HepG2 (cell line): Measurements from ENCODE around the gene SPG7. TPM values are rescaled to one million over a fixed set of nuclear protein-coding genes. Genes with fewer than 3 reads are reported as not detected.

Experiments
- BCL6 ChIP-seq: IDR thresholded peaks from 2 replicates; pipeline ENCODE4 v1.6.1; 2016; ENCODE audit warnings: missing genetic modification reagents, missing compliant biosample characterization
- BORCS8-MEF2B ChIP-seq: sonication (generic); formaldehyde crosslinking; IDR thresholded peaks from 2 replicates; pipeline ENCODE4 v1.8.0; 2022; ENCODE audit warnings: mild to moderate bottlenecking, missing genetic modification reagents
- EEA1 ChIP-seq: sonication (generic); formaldehyde crosslinking; IDR thresholded peaks from 2 replicates; pipeline ENCODE4 v1.5.1; 2020; ENCODE audit warnings: mild to moderate bottlenecking, missing genetic modification reagents, borderline replicate concordance
- KLF13 ChIP-seq: sonication (generic); formaldehyde crosslinking; IDR thresholded peaks from 2 replicates; pipeline ENCODE4 v1.4.0; 2020; ENCODE audit warnings: mild to moderate bottlenecking, missing genetic modification reagents
- MATR3 ChIP-seq: sonication (generic); formaldehyde crosslinking; IDR thresholded peaks from 2 replicates; pipeline ENCODE4 v1.4.0; 2020; ENCODE audit warnings: missing genetic modification reagents
- PATZ1 ChIP-seq: sonication (generic); formaldehyde crosslinking; IDR thresholded peaks from 2 replicates; pipeline ENCODE4 v1.4.0; 2020; ENCODE audit warnings: missing genetic modification reagents
- PTBP1 ChIP-seq: fragments of 200-400 bp; formaldehyde crosslinking; IDR thresholded peaks from 2 replicates; pipeline ENCODE4 v1.6.1; 2018; ENCODE audit warnings: low read length, low read depth; ENCODE audit not compliant: poor library complexity, severe bottlenecking
- SMARCE1 ChIP-seq: fragments of 450-650 bp; IDR thresholded peaks from 2 replicates; pipeline ENCODE4 v1.6.1; 2017; ENCODE audit warnings: borderline replicate concordance
- SP2 ChIP-seq: sonication (generic); formaldehyde crosslinking; IDR thresholded peaks from 2 replicates; pipeline ENCODE4 v1.5.1; 2020; ENCODE audit warnings: mild to moderate bottlenecking, missing genetic modification reagents
- U2AF1 ChIP-seq: fragments of 200-400 bp; formaldehyde crosslinking; optimal IDR thresholded peaks from 2 replicates; pipeline ENCODE3; 2017; ENCODE audit warnings: mild to moderate bottlenecking, low read depth, low read length
- XBP1 ChIP-seq: sonication (generic); formaldehyde crosslinking; IDR thresholded peaks from 2 replicates; pipeline ENCODE4 v1.5.0; 2020; ENCODE audit warnings: missing genetic modification reagents
- YEATS4 ChIP-seq: sonication (generic); formaldehyde crosslinking; IDR thresholded peaks from 2 replicates; pipeline ENCODE4 v1.4.0; 2020; ENCODE audit warnings: missing genetic modification reagents, borderline replicate concordance
- ZEB1 ChIP-seq: IDR thresholded peaks from 2 replicates; pipeline ENCODE4 v1.6.1; 2012; ENCODE audit warnings: mild to moderate bottlenecking, low read depth, inconsistent platforms; ENCODE audit not compliant: insufficient replicate concordance
- ZFX ChIP-seq: sonication (generic); formaldehyde crosslinking; IDR thresholded peaks from 2 replicates; pipeline ENCODE4 v1.4.0; 2020; ENCODE audit warnings: mild to moderate bottlenecking, low read depth, missing genetic modification reagents, moderate library complexity
- ZNF460 ChIP-seq: sonication (generic); formaldehyde crosslinking; IDR thresholded peaks from 2 replicates; pipeline ENCODE4 v1.5.1; 2020; ENCODE audit warnings: missing genetic modification reagents, mild to moderate bottlenecking, borderline replicate concordance
- ZNF776 ChIP-seq: sonication (generic); formaldehyde crosslinking; IDR thresholded peaks from 2 replicates; pipeline ENCODE4 v1.4.0; 2020; ENCODE audit warnings: mild to moderate bottlenecking, missing genetic modification reagents
- polyA plus RNA-seq, 8 experiments: library from polyadenylated mRNA; depleted of rRNA in 3 of 8; stranded (reverse) in 7 of 8; unstranded in 1 of 8; fragments of >200 nt; fragmentation: Illumina TruSeq in 4 of 8; extraction: Trizol in 4 of 8; gene quantifications; 2 replicates each; pipeline versions ENCODE4 v1.2.1 to v1.2.3, GENCODE V29; 2011 to 2016; ENCODE audit warnings: low read depth in 4 of 8, missing spikeins in 1 of 8, mixed read lengths in 1 of 8; ENCODE audit not compliant: insufficient read depth in 1 of 8
- total RNA-seq, 5 experiments: library from RNA; depleted of rRNA; stranded (reverse); fragments of >200 nt; fragmentation: Illumina TruSeq; extraction: Trizol; gene quantifications; 2 replicates each; pipeline ENCODE4 v1.2.3, GENCODE V29; 2016; ENCODE audit warnings: low read depth in 1 of 5
- TF ChIP-seq, protein P1 (sequence below): sonication (generic); formaldehyde crosslinking; IDR thresholded peaks from 2 replicates; pipeline ENCODE4 v1.5.0; 2020; ENCODE audit warnings: mild to moderate bottlenecking, missing genetic modification reagents, borderline replicate concordance
- TF ChIP-seq, protein P2 (sequence below): sonication (generic); formaldehyde crosslinking; IDR thresholded peaks from 2 replicates; pipeline ENCODE4 v1.4.0; 2020; ENCODE audit warnings: mild to moderate bottlenecking, missing genetic modification reagents

SPG7 gene
- total and polyA plus RNA-seq, 2 of the 13 experiments (the other 11 are each of a cell fraction or from before 2014, with no cell fraction given): 66.0 to 136 TPM

DNA sequence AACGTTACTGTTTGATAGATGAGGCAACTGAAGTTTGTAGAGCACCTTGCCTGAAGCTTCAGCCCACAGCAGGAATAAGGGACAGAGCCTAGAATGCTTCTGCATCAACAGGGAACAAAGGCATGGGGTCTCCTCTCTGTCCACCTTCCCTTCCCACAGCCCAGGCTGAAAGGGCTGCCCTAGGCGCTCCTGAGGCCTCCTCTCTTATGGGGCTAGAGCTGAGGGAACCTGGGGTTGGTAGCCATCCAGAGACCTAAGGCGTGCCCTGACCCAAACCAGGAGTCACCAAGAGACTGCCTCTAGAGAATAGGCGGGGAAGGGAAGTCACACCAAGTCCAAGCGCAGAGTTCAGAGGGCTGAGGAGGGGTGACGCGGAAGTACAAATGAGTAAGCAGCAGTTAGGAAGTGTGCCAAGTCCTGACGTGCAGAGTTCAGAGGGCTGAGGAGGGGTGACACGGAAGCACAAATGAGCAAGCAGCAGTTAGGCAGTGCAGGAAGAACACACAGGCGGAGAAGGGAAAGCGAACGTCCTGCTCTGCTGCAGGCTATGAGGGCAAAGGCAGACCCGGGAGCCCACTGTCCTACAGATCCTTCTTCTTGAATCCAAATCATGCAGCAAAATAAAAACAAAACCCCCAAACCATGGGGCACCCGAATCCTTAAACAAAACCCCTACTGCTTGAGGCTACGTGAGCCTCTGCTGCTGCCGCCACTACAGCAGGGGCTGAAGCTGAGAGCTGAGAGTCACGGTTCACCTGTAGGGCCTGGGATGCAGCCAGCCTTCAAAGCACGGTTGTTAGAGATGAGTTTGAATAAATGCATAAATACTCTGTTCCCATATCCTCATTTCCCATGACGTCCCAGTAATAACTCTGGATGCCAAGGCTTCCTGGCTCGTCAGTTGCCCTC, 2.7 kb upstream of the SPG7 start (continued):
- TF ChIP-seq, protein P1, sequence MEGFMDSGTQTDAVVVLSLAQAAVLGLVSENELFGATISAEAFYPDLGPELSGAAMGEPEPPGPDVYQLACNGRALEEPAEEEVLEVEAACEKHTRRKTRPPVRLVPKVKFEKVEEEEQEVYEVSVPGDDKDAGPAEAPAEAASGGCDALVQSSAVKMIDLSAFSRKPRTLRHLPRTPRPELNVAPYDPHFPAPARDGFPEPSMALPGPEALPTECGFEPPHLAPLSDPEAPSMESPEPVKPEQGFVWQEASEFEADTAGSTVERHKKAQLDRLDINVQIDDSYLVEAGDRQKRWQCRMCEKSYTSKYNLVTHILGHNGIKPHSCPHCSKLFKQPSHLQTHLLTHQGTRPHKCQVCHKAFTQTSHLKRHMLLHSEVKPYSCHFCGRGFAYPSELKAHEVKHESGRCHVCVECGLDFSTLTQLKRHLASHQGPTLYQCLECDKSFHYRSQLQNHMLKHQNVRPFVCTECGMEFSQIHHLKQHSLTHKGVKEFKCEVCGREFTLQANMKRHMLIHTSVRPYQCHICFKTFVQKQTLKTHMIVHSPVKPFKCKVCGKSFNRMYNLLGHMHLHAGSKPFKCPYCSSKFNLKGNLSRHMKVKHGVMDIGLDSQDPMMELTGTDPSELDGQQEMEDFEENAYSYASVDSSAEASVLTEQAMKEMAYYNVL: peak; percentile 84; the same call in 1 of the 2 replicates
- no peak for TF ChIP-seq KLF13
- TF ChIP-seq EEA1 (CRISPR knock-in tag): no peak
- TF ChIP-seq XBP1: no peak
- TF ChIP-seq ZFX: peak; percentile 89
- TF ChIP-seq BORCS8-MEF2B (CRISPR knock-in tag): peak; percentile 88; the same call in 1 of the 2 replicates
- no peak for TF ChIP-seq ZEB1
- TF ChIP-seq U2AF1: no peak
- TF ChIP-seq PTBP1: no peak
- TF ChIP-seq MATR3 (CRISPR knock-in tag): no peak
- peak; percentile 80; the same call in 1 of the 2 replicates for TF ChIP-seq BCL6 (CRISPR knock-in tag)
- TF ChIP-seq, protein P2, sequence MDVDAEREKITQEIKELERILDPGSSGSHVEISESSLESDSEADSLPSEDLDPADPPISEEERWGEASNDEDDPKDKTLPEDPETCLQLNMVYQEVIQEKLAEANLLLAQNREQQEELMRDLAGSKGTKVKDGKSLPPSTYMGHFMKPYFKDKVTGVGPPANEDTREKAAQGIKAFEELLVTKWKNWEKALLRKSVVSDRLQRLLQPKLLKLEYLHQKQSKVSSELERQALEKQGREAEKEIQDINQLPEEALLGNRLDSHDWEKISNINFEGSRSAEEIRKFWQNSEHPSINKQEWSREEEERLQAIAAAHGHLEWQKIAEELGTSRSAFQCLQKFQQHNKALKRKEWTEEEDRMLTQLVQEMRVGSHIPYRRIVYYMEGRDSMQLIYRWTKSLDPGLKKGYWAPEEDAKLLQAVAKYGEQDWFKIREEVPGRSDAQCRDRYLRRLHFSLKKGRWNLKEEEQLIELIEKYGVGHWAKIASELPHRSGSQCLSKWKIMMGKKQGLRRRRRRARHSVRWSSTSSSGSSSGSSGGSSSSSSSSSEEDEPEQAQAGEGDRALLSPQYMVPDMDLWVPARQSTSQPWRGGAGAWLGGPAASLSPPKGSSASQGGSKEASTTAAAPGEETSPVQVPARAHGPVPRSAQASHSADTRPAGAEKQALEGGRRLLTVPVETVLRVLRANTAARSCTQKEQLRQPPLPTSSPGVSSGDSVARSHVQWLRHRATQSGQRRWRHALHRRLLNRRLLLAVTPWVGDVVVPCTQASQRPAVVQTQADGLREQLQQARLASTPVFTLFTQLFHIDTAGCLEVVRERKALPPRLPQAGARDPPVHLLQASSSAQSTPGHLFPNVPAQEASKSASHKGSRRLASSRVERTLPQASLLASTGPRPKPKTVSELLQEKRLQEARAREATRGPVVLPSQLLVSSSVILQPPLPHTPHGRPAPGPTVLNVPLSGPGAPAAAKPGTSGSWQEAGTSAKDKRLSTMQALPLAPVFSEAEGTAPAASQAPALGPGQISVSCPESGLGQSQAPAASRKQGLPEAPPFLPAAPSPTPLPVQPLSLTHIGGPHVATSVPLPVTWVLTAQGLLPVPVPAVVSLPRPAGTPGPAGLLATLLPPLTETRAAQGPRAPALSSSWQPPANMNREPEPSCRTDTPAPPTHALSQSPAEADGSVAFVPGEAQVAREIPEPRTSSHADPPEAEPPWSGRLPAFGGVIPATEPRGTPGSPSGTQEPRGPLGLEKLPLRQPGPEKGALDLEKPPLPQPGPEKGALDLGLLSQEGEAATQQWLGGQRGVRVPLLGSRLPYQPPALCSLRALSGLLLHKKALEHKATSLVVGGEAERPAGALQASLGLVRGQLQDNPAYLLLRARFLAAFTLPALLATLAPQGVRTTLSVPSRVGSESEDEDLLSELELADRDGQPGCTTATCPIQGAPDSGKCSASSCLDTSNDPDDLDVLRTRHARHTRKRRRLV (CRISPR knock-in tag): peak; percentile 40; the same call in 1 of the 2 replicates
- no peak for TF ChIP-seq SP2
- peak; percentile 73 for TF ChIP-seq PATZ1
- peak; percentile 88 for TF ChIP-seq ZNF776 (CRISPR knock-in tag)
- peak; percentile 92 for TF ChIP-seq YEATS4 (CRISPR knock-in tag)
- TF ChIP-seq SMARCE1: no peak
- TF ChIP-seq ZNF460 (CRISPR knock-in tag): 0 out of 2 replicates have a peak, but pooled peaks have one; percentile 8
